ENCODE results near the gene PDE9A.

Gene PDE9A

DNA sequence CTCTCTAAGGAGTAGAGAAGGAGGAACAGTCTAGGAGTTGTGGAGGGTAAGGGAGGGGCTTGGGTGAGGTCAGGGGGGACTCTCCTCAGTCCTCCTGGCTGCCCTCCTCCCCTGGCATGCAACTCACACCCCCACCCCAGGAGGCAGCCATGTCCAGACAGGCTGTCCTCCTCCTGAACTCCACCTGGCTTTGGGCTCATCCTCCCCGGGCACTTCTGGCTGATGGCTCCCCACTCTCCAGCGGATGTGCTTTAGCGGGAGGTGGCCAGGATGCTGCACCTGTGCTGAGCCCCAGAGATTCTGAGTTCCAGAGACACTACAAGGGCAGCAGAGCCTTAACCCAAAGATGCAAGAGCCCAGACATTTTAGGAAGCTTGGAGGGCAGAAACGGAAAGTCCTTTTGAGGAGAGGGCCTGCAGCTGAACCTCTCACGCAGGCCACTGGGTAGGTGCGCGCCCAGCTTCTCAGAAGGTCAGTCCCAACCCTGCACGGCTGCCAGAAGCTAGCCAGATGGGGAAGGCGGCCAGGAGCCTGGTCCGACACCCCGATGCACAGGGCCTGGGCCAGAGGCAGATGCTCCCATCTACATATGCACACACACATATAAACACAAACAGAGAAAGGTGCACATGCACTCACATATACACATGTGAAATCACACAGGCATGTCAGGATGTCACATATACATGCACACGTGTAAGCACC lies 83.4 kb downstream of the PDE9A start:
- no peak overlapping the region for H3K27ac ChIP-seq (ENCODE audit: low read length)
- H4K20me1 ChIP-seq (ENCODE audit: insufficient read depth, low read length), result no peaks in the 10 kb centered on the region
- H3K9me3 ChIP-seq (ENCODE audit: insufficient read depth, low read length, severe bottlenecking), result no peaks in the 10 kb centered on the region
- H3K36me3 ChIP-seq (ENCODE audit: insufficient read depth, low read length), result no peaks in the 10 kb centered on the region
- H3K9ac ChIP-seq (ENCODE audit: low read depth, low read length), result no peak overlapping the region
- DNase-seq, result no peak
- peaks cover 12% of the 10 kb centered on the region for H3K4me1 ChIP-seq (ENCODE audit: insufficient read depth, low read length)
- H3K4me2 ChIP-seq (ENCODE audit: insufficient read depth, low read length), result no peak overlapping the region
- H3K27me3 ChIP-seq (ENCODE audit: insufficient read depth, low read length, poor library complexity), result no peaks in the 10 kb centered on the region
- TF ChIP-seq, protein P1, sequence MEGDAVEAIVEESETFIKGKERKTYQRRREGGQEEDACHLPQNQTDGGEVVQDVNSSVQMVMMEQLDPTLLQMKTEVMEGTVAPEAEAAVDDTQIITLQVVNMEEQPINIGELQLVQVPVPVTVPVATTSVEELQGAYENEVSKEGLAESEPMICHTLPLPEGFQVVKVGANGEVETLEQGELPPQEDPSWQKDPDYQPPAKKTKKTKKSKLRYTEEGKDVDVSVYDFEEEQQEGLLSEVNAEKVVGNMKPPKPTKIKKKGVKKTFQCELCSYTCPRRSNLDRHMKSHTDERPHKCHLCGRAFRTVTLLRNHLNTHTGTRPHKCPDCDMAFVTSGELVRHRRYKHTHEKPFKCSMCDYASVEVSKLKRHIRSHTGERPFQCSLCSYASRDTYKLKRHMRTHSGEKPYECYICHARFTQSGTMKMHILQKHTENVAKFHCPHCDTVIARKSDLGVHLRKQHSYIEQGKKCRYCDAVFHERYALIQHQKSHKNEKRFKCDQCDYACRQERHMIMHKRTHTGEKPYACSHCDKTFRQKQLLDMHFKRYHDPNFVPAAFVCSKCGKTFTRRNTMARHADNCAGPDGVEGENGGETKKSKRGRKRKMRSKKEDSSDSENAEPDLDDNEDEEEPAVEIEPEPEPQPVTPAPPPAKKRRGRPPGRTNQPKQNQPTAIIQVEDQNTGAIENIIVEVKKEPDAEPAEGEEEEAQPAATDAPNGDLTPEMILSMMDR (IDR thresholded peaks at IDR 0.05; ENCODE audit: borderline replicate concordance, extremely low read depth, low read length, poor library complexity, severe bottlenecking), result no peak
- no peak for TF ChIP-seq EZH2 (IDR thresholded peaks at IDR 0.05; ENCODE audit: borderline replicate concordance, low read depth, low read length, severe bottlenecking)
- no peak overlapping the region for H3K4me3 ChIP-seq (ENCODE audit: low read depth in 1 of 2, low read length in 2 of 2)
- no peaks in the 10 kb centered on the region for H3K79me2 ChIP-seq (ENCODE audit: insufficient read depth, low read length)
- no peak for ATAC-seq (ENCODE audit: insufficient read depth, low read depth)
- no peak overlapping the region for H2AFZ ChIP-seq (ENCODE audit: low read depth, low read length)

DNA sequence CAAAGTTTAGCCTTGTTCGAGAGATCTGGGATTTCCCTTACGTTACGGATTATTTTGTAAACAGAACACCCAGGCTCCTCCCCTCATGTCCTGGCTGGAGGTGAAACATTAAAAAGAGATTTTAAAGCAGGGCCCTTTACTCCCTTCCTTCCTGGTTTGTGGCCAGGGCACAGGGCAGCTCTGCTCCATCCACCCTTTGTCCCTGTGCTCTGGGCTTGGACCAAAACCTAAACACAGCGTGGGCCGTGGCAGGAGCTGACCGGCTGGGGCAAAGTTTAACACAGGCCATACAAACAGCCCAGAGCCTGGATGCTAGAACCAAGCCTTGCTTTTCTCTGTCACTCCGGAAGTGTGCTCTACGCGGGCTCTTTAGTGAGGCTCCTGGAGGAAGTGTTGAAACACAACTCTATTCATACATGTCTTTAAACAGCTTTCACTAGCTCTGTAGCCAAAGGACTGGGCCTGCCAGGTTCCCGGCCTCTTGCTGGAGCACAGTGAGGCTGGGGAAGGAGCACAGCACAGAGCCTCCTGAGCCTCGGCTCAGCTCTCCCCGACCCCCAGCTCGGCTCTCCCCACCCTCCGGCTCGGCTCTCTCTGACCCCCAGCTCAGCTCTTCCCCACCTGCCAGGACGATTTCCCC lies 84.7 kb downstream of the PDE9A start:
- H3K9ac ChIP-seq (ENCODE audit: low read depth, low read length), result peak overlapping the region; percentile 32
- peak overlapping the region; percentile 77 for H3K27ac ChIP-seq (ENCODE audit: low read length)
- ATAC-seq (ENCODE audit: insufficient read depth, low read depth), result peak; percentile 85
- no peaks in the 10 kb centered on the region for H3K36me3 ChIP-seq (ENCODE audit: insufficient read depth, low read length)
- H3K4me3 ChIP-seq (ENCODE audit: low read depth in 1 of 2, low read length in 2 of 2), result no peak overlapping the region
- no peaks in the 10 kb centered on the region for H3K27me3 ChIP-seq (ENCODE audit: insufficient read depth, low read length, poor library complexity)
- TF ChIP-seq, protein P1 (IDR thresholded peaks at IDR 0.05; ENCODE audit: borderline replicate concordance, extremely low read depth, low read length, poor library complexity, severe bottlenecking), result no peak
- no peak for TF ChIP-seq EZH2 (IDR thresholded peaks at IDR 0.05; ENCODE audit: borderline replicate concordance, low read depth, low read length, severe bottlenecking)
- H3K9me3 ChIP-seq (ENCODE audit: insufficient read depth, low read length, severe bottlenecking), result no peaks in the 10 kb centered on the region
- peaks cover 12% of the 10 kb centered on the region for H3K4me1 ChIP-seq (ENCODE audit: insufficient read depth, low read length)
- peak overlapping the region; percentile 24; the same call in 1 of the 2 replicates for H3K4me2 ChIP-seq (ENCODE audit: insufficient read depth, low read length)
- H3K79me2 ChIP-seq (ENCODE audit: insufficient read depth, low read length), result no peaks in the 10 kb centered on the region
- DNase-seq, result peak; percentile 44
- H2AFZ ChIP-seq (ENCODE audit: low read depth, low read length), result peak overlapping the region; percentile 68
- H4K20me1 ChIP-seq (ENCODE audit: insufficient read depth, low read length), result no peaks in the 10 kb centered on the region

DNA sequence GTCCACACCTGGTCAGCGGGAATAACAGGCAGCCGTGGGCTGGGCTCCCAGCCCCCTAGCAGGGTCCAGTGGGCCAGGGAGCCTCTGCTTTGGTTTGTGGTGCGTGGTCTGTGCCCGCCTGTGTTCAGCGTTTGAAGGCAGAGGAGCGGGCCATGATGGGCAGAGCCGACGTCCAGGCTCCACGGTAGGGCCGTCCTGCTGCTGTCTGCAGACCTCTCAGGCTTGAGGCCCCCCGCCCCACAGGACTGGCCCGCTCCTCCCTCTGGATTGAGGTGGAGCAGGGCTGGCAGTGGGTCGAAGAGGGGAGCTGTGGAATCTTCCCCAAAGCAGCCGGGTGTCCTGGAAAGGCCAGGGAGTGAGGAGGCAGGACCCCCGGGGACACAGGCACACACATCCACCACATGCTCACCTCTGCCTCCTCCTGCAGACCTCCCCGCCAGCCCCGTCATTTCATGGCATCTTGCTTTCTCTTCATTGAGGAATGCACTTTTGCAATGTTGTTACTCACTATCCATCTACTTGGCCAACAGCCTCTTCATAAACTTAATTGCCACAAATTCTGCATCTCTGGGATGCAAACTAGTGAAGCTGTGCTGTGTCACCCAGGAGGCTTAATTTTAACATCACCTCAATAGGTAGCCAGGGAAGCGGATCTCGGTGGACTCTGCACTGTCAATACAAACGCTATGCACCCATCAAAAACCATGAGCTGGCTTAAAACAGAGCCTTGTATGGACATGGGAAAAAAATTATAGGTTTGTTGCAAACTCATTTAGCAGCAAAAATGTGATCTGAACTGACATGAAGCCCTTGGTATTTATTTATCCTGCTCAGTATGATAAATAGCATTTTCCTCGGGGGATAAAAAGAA lies 85.9 kb downstream of the PDE9A start:
- H3K27ac ChIP-seq (ENCODE audit: low read length), result no peak overlapping the region
- H3K27me3 ChIP-seq (ENCODE audit: insufficient read depth, low read length, poor library complexity), result no peaks in the 10 kb centered on the region
- TF ChIP-seq, protein P1 (IDR thresholded peaks at IDR 0.05; ENCODE audit: borderline replicate concordance, extremely low read depth, low read length, poor library complexity, severe bottlenecking), result no peak
- no peak for TF ChIP-seq EZH2 (IDR thresholded peaks at IDR 0.05; ENCODE audit: borderline replicate concordance, low read depth, low read length, severe bottlenecking)
- no peak overlapping the region for H3K9ac ChIP-seq (ENCODE audit: low read depth, low read length)
- H3K4me1 ChIP-seq (ENCODE audit: insufficient read depth, low read length), result peaks cover 12% of the 10 kb centered on the region
- H3K79me2 ChIP-seq (ENCODE audit: insufficient read depth, low read length), result no peaks in the 10 kb centered on the region
- no peak overlapping the region for H3K4me2 ChIP-seq (ENCODE audit: insufficient read depth, low read length)
- DNase-seq, result no peak
- H2AFZ ChIP-seq (ENCODE audit: low read depth, low read length), result no peak overlapping the region
- no peaks in the 10 kb centered on the region for H4K20me1 ChIP-seq (ENCODE audit: insufficient read depth, low read length)
- no peak for ATAC-seq (ENCODE audit: insufficient read depth, low read depth)
- H3K4me3 ChIP-seq (ENCODE audit: low read depth in 1 of 2, low read length in 2 of 2), result no peak overlapping the region
- H3K9me3 ChIP-seq (ENCODE audit: insufficient read depth, low read length, severe bottlenecking), result no peaks in the 10 kb centered on the region
- no peaks in the 10 kb centered on the region for H3K36me3 ChIP-seq (ENCODE audit: insufficient read depth, low read length)

All from DND-41 (cell line).